GM12801 (cell line): ENCODE measurements around the gene GPRC5A.

Experiments used
- TF ChIP-seq, protein P1 (sequence below): IDR thresholded peaks from one replicate; pipeline ENCODE4 v1.5.1; 2011; ENCODE audit warnings: control low read depth; ENCODE audit not compliant: insufficient read length; ENCODE audit errors: extremely low read depth

The GPRC5A gene

DNA sequence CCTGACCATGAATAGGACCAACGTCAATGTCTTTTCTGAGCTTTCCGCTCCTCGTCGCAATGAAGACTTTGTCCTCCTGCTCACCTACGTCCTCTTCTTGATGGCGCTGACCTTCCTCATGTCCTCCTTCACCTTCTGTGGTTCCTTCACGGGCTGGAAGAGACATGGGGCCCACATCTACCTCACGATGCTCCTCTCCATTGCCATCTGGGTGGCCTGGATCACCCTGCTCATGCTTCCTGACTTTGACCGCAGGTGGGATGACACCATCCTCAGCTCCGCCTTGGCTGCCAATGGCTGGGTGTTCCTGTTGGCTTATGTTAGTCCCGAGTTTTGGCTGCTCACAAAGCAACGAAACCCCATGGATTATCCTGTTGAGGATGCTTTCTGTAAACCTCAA lies 17.3 kb downstream of the GPRC5A start:
- TF ChIP-seq, protein P1, sequence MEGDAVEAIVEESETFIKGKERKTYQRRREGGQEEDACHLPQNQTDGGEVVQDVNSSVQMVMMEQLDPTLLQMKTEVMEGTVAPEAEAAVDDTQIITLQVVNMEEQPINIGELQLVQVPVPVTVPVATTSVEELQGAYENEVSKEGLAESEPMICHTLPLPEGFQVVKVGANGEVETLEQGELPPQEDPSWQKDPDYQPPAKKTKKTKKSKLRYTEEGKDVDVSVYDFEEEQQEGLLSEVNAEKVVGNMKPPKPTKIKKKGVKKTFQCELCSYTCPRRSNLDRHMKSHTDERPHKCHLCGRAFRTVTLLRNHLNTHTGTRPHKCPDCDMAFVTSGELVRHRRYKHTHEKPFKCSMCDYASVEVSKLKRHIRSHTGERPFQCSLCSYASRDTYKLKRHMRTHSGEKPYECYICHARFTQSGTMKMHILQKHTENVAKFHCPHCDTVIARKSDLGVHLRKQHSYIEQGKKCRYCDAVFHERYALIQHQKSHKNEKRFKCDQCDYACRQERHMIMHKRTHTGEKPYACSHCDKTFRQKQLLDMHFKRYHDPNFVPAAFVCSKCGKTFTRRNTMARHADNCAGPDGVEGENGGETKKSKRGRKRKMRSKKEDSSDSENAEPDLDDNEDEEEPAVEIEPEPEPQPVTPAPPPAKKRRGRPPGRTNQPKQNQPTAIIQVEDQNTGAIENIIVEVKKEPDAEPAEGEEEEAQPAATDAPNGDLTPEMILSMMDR: no peak

DNA sequence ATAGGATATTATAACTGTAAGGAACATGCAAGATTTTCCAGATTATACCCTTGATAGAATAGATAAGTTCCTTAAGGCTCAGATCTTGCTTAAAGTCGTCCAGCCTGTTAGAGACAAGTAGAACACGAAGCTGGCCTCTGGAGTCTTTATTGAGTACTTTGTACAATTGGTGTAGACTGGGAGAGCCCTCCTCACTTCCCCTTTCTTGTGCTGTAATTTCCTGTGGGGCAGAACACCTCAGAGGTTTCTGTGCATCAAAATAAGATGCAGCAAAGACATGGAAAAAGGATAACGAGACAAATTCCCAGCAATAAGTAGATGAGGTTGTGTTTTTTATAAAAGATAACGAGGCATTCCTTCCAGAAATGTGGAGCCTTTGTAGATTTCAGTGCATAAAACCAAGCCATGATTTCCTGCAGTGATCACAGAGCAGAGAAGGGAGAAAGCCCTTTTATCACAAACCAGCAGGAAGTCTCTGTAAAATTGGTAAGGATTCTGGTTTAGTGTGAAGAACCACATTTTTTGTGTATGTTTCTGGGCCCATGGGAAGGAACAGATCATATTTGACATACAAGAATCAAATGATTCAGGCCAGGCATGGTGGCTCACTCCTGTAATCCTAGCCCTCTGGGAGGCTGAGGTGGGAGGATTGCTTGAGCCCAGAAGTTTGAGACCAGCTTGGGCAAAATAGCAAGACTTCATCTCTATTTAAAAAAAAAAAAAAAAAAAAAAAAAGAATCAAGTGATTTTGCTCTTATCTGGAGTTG lies 18.0 kb downstream of the GPRC5A start:
- TF ChIP-seq, protein P1: no peak

DNA sequence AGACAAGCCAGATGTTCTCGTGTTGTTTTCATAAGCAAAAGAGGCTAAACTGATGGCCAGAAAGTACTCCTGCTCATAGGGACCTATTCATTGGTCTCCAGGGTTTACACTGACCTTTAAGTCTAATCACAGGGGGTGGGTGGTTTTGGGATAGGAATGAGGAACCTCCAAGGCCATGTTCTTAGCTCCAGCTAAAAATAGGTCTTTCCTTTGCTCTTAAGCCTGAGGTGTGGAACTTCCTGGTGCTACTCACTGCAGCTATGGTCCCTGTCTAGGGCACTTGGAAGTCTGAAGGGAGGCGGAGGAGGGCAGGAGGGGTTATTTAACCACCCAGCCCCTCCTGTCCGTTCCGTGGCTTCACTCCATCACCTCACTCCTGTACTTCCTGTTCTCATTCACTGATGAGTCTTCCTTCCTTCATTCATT lies 18.6 kb downstream of the GPRC5A start:
- TF ChIP-seq, protein P1: no peak

DNA sequence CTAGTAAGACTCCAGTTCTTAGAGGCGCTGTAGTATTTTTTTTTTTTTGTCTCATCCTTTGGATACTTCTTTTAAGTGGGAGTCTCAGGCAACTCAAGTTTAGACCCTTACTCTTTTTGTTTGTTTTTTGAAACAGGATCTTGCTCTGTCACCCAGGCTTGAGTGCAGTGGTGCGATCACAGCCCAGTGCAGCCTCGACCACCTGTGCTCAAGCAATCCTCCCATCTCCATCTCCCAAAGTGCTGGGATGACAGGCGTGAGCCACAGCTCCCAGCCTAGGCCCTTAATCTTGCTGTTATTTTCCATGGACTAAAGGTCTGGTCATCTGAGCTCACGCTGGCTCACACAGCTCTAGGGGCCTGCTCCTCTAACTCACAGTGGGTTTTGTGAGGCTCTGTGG lies 21.3 kb downstream of the GPRC5A start:
- TF ChIP-seq, protein P1: no peak

DNA sequence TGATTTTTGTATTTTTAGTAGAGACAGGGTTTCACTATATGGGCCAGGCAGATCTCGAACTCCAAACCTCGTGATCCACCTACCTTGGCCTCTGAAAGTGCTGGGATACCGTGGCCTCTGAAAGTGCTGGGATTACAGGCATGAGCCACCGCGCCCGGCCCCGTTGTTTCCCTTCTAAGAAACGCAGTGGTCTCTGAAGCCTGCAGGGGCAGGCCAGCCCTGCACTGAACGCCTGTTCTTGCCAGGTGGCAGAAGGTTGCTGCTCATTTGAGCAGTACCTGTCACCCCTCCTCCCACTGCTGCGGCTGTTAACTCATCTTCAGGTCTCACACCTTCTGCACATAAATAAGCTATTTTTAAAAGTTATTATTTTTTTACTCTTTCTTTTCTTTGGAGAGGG lies 24.3 kb downstream of the GPRC5A start:
- TF ChIP-seq, protein P1: no peak

DNA sequence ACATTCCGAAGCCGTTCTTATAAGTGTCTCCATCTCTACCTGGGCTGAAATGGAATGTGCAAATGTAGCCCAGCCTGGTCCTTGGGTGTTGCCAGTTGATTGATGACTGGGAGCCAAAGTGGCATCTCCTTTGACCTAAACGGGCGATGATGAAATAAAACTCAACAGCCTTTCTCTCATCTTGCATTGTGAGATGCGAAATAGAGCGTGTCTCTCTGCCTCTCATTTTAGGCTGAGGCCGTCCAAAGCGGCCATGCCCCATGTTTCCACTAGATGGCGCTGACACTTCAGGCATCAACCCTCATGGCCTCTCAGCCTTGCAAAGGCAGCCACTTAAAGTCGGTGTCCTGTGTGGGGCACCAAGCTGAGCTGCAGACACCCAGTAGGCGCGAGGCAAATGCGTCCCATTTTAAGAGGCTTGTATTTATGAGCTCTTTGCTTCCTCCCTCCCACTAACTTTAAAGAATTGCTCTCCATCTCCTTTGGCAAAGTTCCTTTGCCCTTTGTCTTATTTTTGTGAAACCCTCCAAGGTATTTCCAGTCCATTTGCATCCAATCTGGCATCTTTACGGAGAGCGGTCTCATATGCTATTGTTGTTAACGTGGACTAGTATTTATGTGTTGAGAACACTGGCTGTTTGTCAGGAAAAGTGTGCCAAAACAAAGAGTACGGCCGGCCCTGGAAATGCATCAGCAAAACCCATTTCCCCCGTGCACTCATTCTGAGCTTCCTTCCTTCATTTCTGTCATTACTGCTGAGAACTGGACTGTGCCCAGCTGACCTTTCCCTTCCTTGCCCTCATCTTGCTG lies 25.0 kb downstream of the GPRC5A start:
- TF ChIP-seq, protein P1: no peak

DNA sequence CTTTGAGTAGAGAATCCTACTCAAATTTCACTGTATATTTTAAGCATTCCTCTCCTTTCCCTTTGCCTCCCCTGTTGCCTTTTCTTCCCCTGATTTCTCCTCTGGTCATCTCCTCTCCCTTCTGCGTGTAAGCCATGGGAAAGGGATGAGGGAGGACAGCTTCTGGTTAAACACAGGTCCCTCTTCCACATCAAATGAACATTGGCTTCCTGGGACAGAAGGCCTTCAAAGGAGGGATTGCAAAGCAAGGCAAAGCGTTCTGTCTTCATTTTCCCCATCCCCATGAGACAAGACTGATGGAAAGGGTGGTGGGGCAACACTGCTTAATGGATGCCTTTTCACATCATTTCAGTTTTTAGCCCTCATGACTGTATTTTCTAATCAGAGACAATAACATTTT lies 26.2 kb downstream of the GPRC5A start:
- TF ChIP-seq, protein P1: no peak
